Panc1 (cell line): ENCODE measurements around the gene MTNR1B. TPM values are rescaled to one million over a fixed set of nuclear protein-coding genes. Genes with fewer than 3 reads are reported as not detected.

Experiments used
- ATAC-seq: fragments of 200-7000 bp; cut with Tn5 transposase; 2 replicates; pipeline ENCODE4 v1.9.1; 2020; ENCODE audit warnings: mild to moderate bottlenecking, moderate library complexity
- BruUV-seq: library from RNA; stranded (reverse); fragments of 400-500 nt; replicated peaks from 2 replicates; lab custom pipeline; 2021; lab: Mats Ljungman, UMichigan
- CTCF ChIA-PET: fragments of 300-600 bp; sonication (Branson Sonifier 250); formaldehyde crosslinking; loops from one replicate; lab custom pipeline; 2022; ENCODE audit warnings: antibody characterized with exemption; lab: Charles Lee
- POLR2A ChIA-PET: fragments of 300-600 bp; sonication (Branson Sonifier 250); formaldehyde crosslinking; loops from one replicate; lab custom pipeline; 2022; ENCODE audit warnings: antibody characterized with exemption; lab: Charles Lee
- DNase-seq: peaks from one replicate; pipeline ENCODE4 v3.0.0-alpha.2; 2010; ENCODE audit warnings: low read depth, low spot score
- H3K27ac ChIP-seq: 2 replicates; pipeline ENCODE4 v1.5.1; 2011; ENCODE audit warnings: mild to moderate bottlenecking, low read length, inconsistent platforms
- H3K27me3 ChIP-seq: fragments of 200-500 bp; sonication (Bioruptor generic); 2 replicates; pipeline ENCODE4 v1.6.0; 2014; ENCODE audit warnings: low read length, inconsistent platforms; ENCODE audit not compliant: control insufficient read depth, insufficient read depth
- H3K36me3 ChIP-seq: fragments of 200-500 bp; sonication (Bioruptor generic); 2 replicates; pipeline ENCODE4 v1.5.1; 2014; ENCODE audit warnings: inconsistent platforms, mild to moderate bottlenecking, low read length, moderate library complexity; ENCODE audit not compliant: control insufficient read depth, insufficient read depth
- H3K4me1 ChIP-seq: 2 replicates; pipeline ENCODE4 v1.5.1; 2011; ENCODE audit warnings: inconsistent platforms, mild to moderate bottlenecking, low read length, moderate library complexity; ENCODE audit not compliant: control insufficient read depth, insufficient read depth
- H3K4me3 ChIP-seq, 2 experiments: 2 replicates each; pipeline ENCODE4 v1.5.1; 2011 to 2012; ENCODE audit warnings: low read depth in 2 of 2, low read length in 2 of 2, mild to moderate bottlenecking in 2 of 2, inconsistent platforms in 1 of 2, moderate library complexity in 1 of 2
- H3K9me3 ChIP-seq: fragments of 200-500 bp; sonication (Bioruptor generic); 2 replicates; pipeline ENCODE4 v1.5.1; 2014; ENCODE audit warnings: low read depth, mild to moderate bottlenecking, inconsistent platforms, low read length, moderate library complexity; ENCODE audit not compliant: control insufficient read depth, insufficient read depth
- CTCF ChIP-seq: fragments of 450-650 bp; IDR thresholded peaks from 2 replicates; pipeline ENCODE4 v1.5.1; 2017; ENCODE audit warnings: mild to moderate bottlenecking
- POLR2AphosphoS5 ChIP-seq: IDR thresholded peaks from 2 replicates; pipeline ENCODE4 v1.6.1; 2012; ENCODE audit warnings: mild to moderate bottlenecking, low read depth, low read length, moderate library complexity
- REST ChIP-seq, 2 experiments: IDR thresholded peaks; 2 replicates each; pipeline ENCODE4 v1.6.1; 2011 to 2012; ENCODE audit warnings: low read depth in 2 of 2, control low read depth in 1 of 2, low read length in 1 of 2, mild to moderate bottlenecking in 1 of 2, moderate library complexity in 1 of 2; ENCODE audit not compliant: insufficient read depth in 1 of 2
- SIN3A ChIP-seq: IDR thresholded peaks from 2 replicates; pipeline ENCODE4 v1.6.1; 2012; ENCODE audit warnings: low read depth, mild to moderate bottlenecking, low read length, moderate library complexity, borderline replicate concordance; ENCODE audit not compliant: insufficient read depth
- TCF7L2 ChIP-seq: IDR thresholded peaks from 2 replicates; pipeline ENCODE4 v1.6.1; 2011; ENCODE audit warnings: mild to moderate bottlenecking, low read depth, low read length, inconsistent platforms
- in situ Hi-C: cut with HindIII; loops from 2 replicates; pipeline ENCODE4 v1.10.0; 2016; ENCODE audit warnings: low sequenced_read_pairs, low pct_unique_long_range_greater_than_20kb
- intact Hi-C: fragments of 100-400 bp; cut with micrococcal nuclease; formaldehyde crosslinking; loops from one replicate; pipeline ENCODE4 v1.10.0; 2022; ENCODE audit not compliant: unreplicated experiment
- total RNA-seq: library from RNA; stranded (reverse); gene quantifications from one replicate; pipeline ENCODE4 v1.2.1, GENCODE V29; 2021; ENCODE audit not compliant: unreplicated experiment

MTNR1B gene
- total RNA-seq, 1 experiment from 2014 or later: not detected

GRCh38 chr11:92965196-92965595, 4.3 kb upstream of the MTNR1B start:
- in situ Hi-C loops (no loop called here), intact Hi-C loops (no loop called here)
- H3K36me3 ChIP-seq: no peaks in the 10 kb centered on the region
- DNase-seq (no peak), ATAC-seq (no peak)
- no peak overlapping the region for H3K4me3 ChIP-seq
- H3K27me3 ChIP-seq: no peaks in the 10 kb centered on the region; the same call in 1 of the 2 replicates
- ChIA-PET POLR2A (no interaction called here), CTCF (no interaction called here)
- no peaks in the 10 kb centered on the region for H3K9me3 ChIP-seq
- BruUV-seq: no TSS peak
- no peak overlapping the region for H3K27ac ChIP-seq
- no peaks in the 10 kb centered on the region for H3K4me1 ChIP-seq
- TF ChIP-seq CTCF: no peak
- no peak for TF ChIP-seq POLR2AphosphoS5
- no peak for TF ChIP-seq SIN3A
- no peak for TF ChIP-seq TCF7L2
- no peak for TF ChIP-seq REST (IDR thresholded peaks at IDR 0.05; ENCODE audit: insufficient read depth in 1 of 2, low read depth in 2 of 2, low read length in 1 of 2)

GRCh38 chr11:92967178-92967577, 2.3 kb upstream of the MTNR1B start:
- H3K27me3 ChIP-seq: no peaks in the 10 kb centered on the region; the same call in 1 of the 2 replicates
- DNase-seq (no peak), ATAC-seq (no peak)
- no peaks in the 10 kb centered on the region for H3K4me1 ChIP-seq
- ChIA-PET CTCF (no interaction called here), POLR2A (no interaction called here)
- TF ChIP-seq REST (IDR thresholded peaks at IDR 0.05; ENCODE audit: insufficient read depth in 1 of 2, low read depth in 2 of 2, low read length in 1 of 2): no peak
- no peak for TF ChIP-seq SIN3A
- TF ChIP-seq CTCF: no peak
- no peak for TF ChIP-seq TCF7L2
- TF ChIP-seq POLR2AphosphoS5: no peak
- in situ Hi-C loops (no loop called here), intact Hi-C loops (no loop called here)
- no peaks in the 10 kb centered on the region for H3K9me3 ChIP-seq
- H3K27ac ChIP-seq: no peak overlapping the region
- no peak overlapping the region for H3K4me3 ChIP-seq
- no TSS peak for BruUV-seq
- H3K36me3 ChIP-seq: no peaks in the 10 kb centered on the region
